ENCODE measurements around the gene MAP6. TPM values are rescaled to one million over a fixed set of nuclear protein-coding genes. Genes with fewer than 3 reads are reported as not detected.

MAP6 gene
- total and polyA plus RNA-seq, 9 of the 15 experiments (the other 6 are each of a cell fraction or from before 2014, with no cell fraction given), result not detected

- BruUV-seq (replicated peaks), result no TSS peak
- H3K4me3 ChIP-seq, result no peak overlapping the region
- intact Hi-C loops (cut with micrococcal nuclease), result no loop called here
- H3K9ac ChIP-seq (ENCODE audit: insufficient read depth in 1 of 2, low read depth in 2 of 2, low read length in 2 of 2), result no peak overlapping the region
- peaks cover 13 to 20% of the 10 kb centered on the region in 2 experiments; a peak in 4 of 5 replicates for H3K27me3 ChIP-seq (ENCODE audit: control insufficient read depth in 2 of 2, insufficient read depth in 2 of 2, low read length in 2 of 2)
- FAIRE-seq (no peak), ATAC-seq (no peak), DNase-seq (ENCODE audit: extremely low read depth in 1 of 4, low spot score in 3 of 4) (no peak)
- no peak overlapping the region for H3K4me2 ChIP-seq (ENCODE audit: insufficient read depth, low read length)
- POLR2A ChIA-PET, result interaction anchor here (0.6 kb wide), 1 partner anchor 19 kb away, joined by 3 read pairs; no protein-coding TSS in a partner anchor
- no peak overlapping the region for H2AFZ ChIP-seq (ENCODE audit: low read depth, low read length)
- no peaks in the 10 kb centered on the region; a peak in 1 of 5 replicates for H3K4me1 ChIP-seq (replicated peaks in 1 of 2; ENCODE audit: control insufficient read depth in 2 of 2, insufficient read depth in 2 of 2, low read length in 2 of 2)
- TF ChIP-seq USF2 (CRISPR knock-in tag; IDR thresholded peaks at IDR 0.05) (no peak), HNRNPLL (IDR thresholded peaks at IDR 0.05; ENCODE audit: low read depth, low read length, poor library complexity, severe bottlenecking) (no peak), CTCFL (IDR thresholded peaks at IDR 0.05; ENCODE audit: borderline replicate concordance, insufficient read depth, low read depth, low read length, poor library complexity, severe bottlenecking) (no peak), E2F6 (IDR thresholded peaks at IDR 0.05; ENCODE audit: borderline replicate concordance in 1 of 2, extremely low read depth in 1 of 2, insufficient read depth in 1 of 2, insufficient read length in 1 of 2, low read depth in 1 of 2, low read length in 1 of 2, poor library complexity in 1 of 2, severe bottlenecking in 1 of 2) (no peak), MYBL2 (IDR thresholded peaks at IDR 0.05; ENCODE audit: low read depth) (no peak), MYBL2 (CRISPR knock-in tag; IDR thresholded peaks at IDR 0.05; ENCODE audit: borderline replicate concordance) (no peak), MAZ (CRISPR knock-in tag; conservative IDR thresholded peaks at IDR 0.05 in 1 of 2, IDR thresholded peaks at IDR 0.05 in 1 of 2) (no peak), ZNF668 (CRISPR knock-in tag; IDR thresholded peaks at IDR 0.05) (no peak), TCF7 (IDR thresholded peaks at IDR 0.05; ENCODE audit: borderline replicate concordance) (no peak), MEIS2 (IDR thresholded peaks at IDR 0.05; ENCODE audit: partially characterized antibody) (no peak), MIER1 (IDR thresholded peaks at IDR 0.05; ENCODE audit: low read depth) (no peak), ZNF282 (CRISPR knock-in tag; IDR thresholded peaks at IDR 0.05) (no peak)
- no peaks in the 10 kb centered on the region for H3K9me3 ChIP-seq (replicated peaks; ENCODE audit: control insufficient read depth, insufficient read depth, low read depth, low read length)
- H3K36me3 ChIP-seq (ENCODE audit: control insufficient read depth, insufficient read depth, low read length), result no peaks in the 10 kb centered on the region
- in situ Hi-C loops (cut with MboI), result no loop called here
- H3K9me1 ChIP-seq (ENCODE audit: control insufficient read depth, insufficient read depth, low read length), result no peaks in the 10 kb centered on the region
- H3K79me2 ChIP-seq (ENCODE audit: control insufficient read depth, insufficient read depth, low read length), result no peaks in the 10 kb centered on the region
- no peaks in the 10 kb centered on the region for H4K20me1 ChIP-seq (replicated peaks; ENCODE audit: control insufficient read depth, insufficient read depth, low read length)
- no peak overlapping the region for H3K27ac ChIP-seq (ENCODE audit: extremely low read depth, low read depth, low read length)
- CTCF ChIA-PET (ENCODE audit: low intra/inter-chr PET ratio), result no interaction called here
Measured at GRCh38 chr11:75655605-75656004, 13.2 kb downstream of the MAP6 start.

Measured in K562 (cell line).